H1 (cell line): ENCODE results near the gene HHAT. TPM values are rescaled to one million over a fixed set of nuclear protein-coding genes. Genes with fewer than 3 reads are reported as not detected.

ENCODE experiments used
- CTCF ChIA-PET: fragments of 300-600 bp; sonication (Branson Sonifier 250); formaldehyde crosslinking; loops from one replicate; lab custom pipeline; 2021; ENCODE audit not compliant: partially characterized antibody; lab: Charles Lee
- POLR2A ChIA-PET: fragments of 300-600 bp; sonication (Branson Sonifier 250); formaldehyde crosslinking; loops from one replicate; lab custom pipeline; 2021; ENCODE audit warnings: inconsistent platforms; ENCODE audit not compliant: partially characterized antibody; lab: Charles Lee
- DNase-seq, 2 experiments: peaks; one replicate each; pipeline versions ENCODE4 v3.0.0 to v3.0.0-alpha.2; 2010 to 2022; ENCODE audit warnings: low spot score in 2 of 2, low read depth in 1 of 2, mixed read lengths in 1 of 2
- FAIRE-seq: peaks from 2 replicates; lab custom pipeline; 2011; peaks lifted over from hg19 to GRCh38; lab: Jason Lieb, UNC
- H2AFZ ChIP-seq: 2 replicates; pipeline ENCODE4 v1.8.1; 2012; ENCODE audit warnings: low read length, inconsistent platforms
- H2AK5ac ChIP-seq: 2 replicates; pipeline ENCODE4 v1.6.1; 2013; ENCODE audit warnings: low read depth, low read length
- H2BK120ac ChIP-seq: replicated peaks from 2 replicates; pipeline ENCODE3; 2013; ENCODE audit warnings: low read depth, low read length, inconsistent platforms
- H2BK12ac ChIP-seq: 2 replicates; pipeline ENCODE4 v1.6.1; 2013; ENCODE audit warnings: low read depth, low read length
- H2BK15ac ChIP-seq: 2 replicates; pipeline ENCODE4 v1.6.1; 2013; ENCODE audit warnings: low read length
- H2BK20ac ChIP-seq: 2 replicates; pipeline ENCODE4 v1.6.1; 2013; ENCODE audit warnings: low read length
- H2BK5ac ChIP-seq: 2 replicates; pipeline ENCODE4 v1.6.1; 2013; ENCODE audit warnings: low read depth, low read length
- H3K14ac ChIP-seq: 2 replicates; pipeline ENCODE4 v1.6.1; 2013; ENCODE audit warnings: inconsistent platforms; ENCODE audit not compliant: insufficient read length
- H3K18ac ChIP-seq: 2 replicates; pipeline ENCODE4 v1.6.1; 2013; ENCODE audit warnings: low read length; ENCODE audit errors: extremely low read depth
- H3K23ac ChIP-seq: 2 replicates; pipeline ENCODE4 v1.6.1; 2013; ENCODE audit warnings: inconsistent platforms; ENCODE audit not compliant: insufficient read length
- H3K23me2 ChIP-seq: 2 replicates; pipeline ENCODE4 v1.6.1; 2013; ENCODE audit warnings: low read depth, low read length
- H3K27ac ChIP-seq: 2 replicates; pipeline ENCODE4 v1.6.1; 2011; ENCODE audit warnings: low read depth, low read length, inconsistent platforms
- H3K27me3 ChIP-seq, 4 experiments: replicated peaks in 1 of 4; 1 replicate in 1 of 4; 2 replicates in 3 of 4; pipeline versions ENCODE4 v1.6.1 to v1.8.1; 2011 to 2013; ENCODE audit warnings: low read length in 3 of 4, mild to moderate bottlenecking in 3 of 4, inconsistent platforms in 2 of 4, mixed read lengths in 2 of 4, moderate library complexity in 1 of 4; ENCODE audit not compliant: control insufficient read depth in 3 of 4, insufficient read depth in 3 of 4; ENCODE audit errors: extremely low read depth in 1 of 4
- H3K36me3 ChIP-seq, 4 experiments: 2 replicates each; pipeline versions ENCODE4 v1.6.1 to v1.8.1; 2011 to 2013; ENCODE audit warnings: mild to moderate bottlenecking in 4 of 4, low read length in 3 of 4, moderate library complexity in 2 of 4, control low read depth in 1 of 4, inconsistent platforms in 1 of 4; ENCODE audit not compliant: insufficient read depth in 4 of 4, control insufficient read depth in 2 of 4
- H3K4ac ChIP-seq: replicated peaks from 2 replicates; pipeline ENCODE3; 2013; ENCODE audit warnings: low read length, low read depth, mixed read lengths, inconsistent platforms; ENCODE audit not compliant: insufficient read length
- H3K4me1 ChIP-seq, 4 experiments: replicated peaks in 1 of 4; 1 replicate in 1 of 4; 2 replicates in 3 of 4; pipeline versions ENCODE4 v1.6.1 to v1.8.1; 2011 to 2013; ENCODE audit warnings: low read length in 3 of 4, inconsistent platforms in 2 of 4, mixed read lengths in 1 of 4; ENCODE audit not compliant: insufficient read depth in 4 of 4, control insufficient read depth in 3 of 4
- H3K4me2 ChIP-seq, 2 experiments: 2 replicates each; pipeline versions ENCODE4 v1.6.1 to v1.8.1; 2011 to 2013; ENCODE audit warnings: low read depth in 2 of 2, low read length in 2 of 2, control low read depth in 1 of 2, inconsistent platforms in 1 of 2, mild to moderate bottlenecking in 1 of 2; ENCODE audit not compliant: insufficient read depth in 1 of 2
- H3K4me3 ChIP-seq, 4 experiments: fragments of 200-600, 300-600 bp in 1 of 4; sonication (generic), shearing (Covaris generic), sonication (Bioruptor Twin) in 1 of 4; 2 replicates each; pipeline versions ENCODE4 v1.5.1 to v1.8.1; 2011 to 2016; ENCODE audit warnings: low read length in 4 of 4, low read depth in 3 of 4, control low read depth in 2 of 4, inconsistent platforms in 2 of 4, mild to moderate bottlenecking in 2 of 4, mixed read lengths in 1 of 4, moderate library complexity in 1 of 4; ENCODE audit not compliant: insufficient read depth in 2 of 4; ENCODE audit errors: extremely low read depth in 1 of 4
- H3K56ac ChIP-seq: replicated peaks from 2 replicates; pipeline ENCODE3; 2013; ENCODE audit warnings: low read depth, mild to moderate bottlenecking, mixed read lengths, low read length, inconsistent platforms; ENCODE audit not compliant: insufficient read length
- H3K79me1 ChIP-seq: 2 replicates; pipeline ENCODE4 v1.6.1; 2013; ENCODE audit warnings: low read depth, low read length, control low read depth
- H3K79me2 ChIP-seq, 2 experiments: 2 replicates each; pipeline versions ENCODE4 v1.6.1 to v1.8.1; 2012 to 2013; ENCODE audit warnings: low read length in 2 of 2, mild to moderate bottlenecking in 2 of 2, inconsistent platforms in 1 of 2; ENCODE audit not compliant: insufficient read depth in 2 of 2, control insufficient read depth in 1 of 2
- H3K9ac ChIP-seq, 4 experiments: replicated peaks in 1 of 4; 1 replicate in 1 of 4; 2 replicates in 3 of 4; pipeline versions ENCODE4 v1.6.1 to v1.8.1; 2011 to 2013; ENCODE audit warnings: low read depth in 3 of 4, low read length in 3 of 4, control low read depth in 2 of 4, mild to moderate bottlenecking in 2 of 4, moderate library complexity in 2 of 4, inconsistent platforms in 1 of 4; ENCODE audit errors: extremely low read depth in 1 of 4
- H3K9me3 ChIP-seq, 2 experiments: 2 replicates each; pipeline versions ENCODE4 v1.6.1 to v1.8.1; 2012 to 2013; ENCODE audit warnings: mild to moderate bottlenecking in 2 of 2, moderate library complexity in 2 of 2, control low read depth in 1 of 2, inconsistent platforms in 1 of 2, low read depth in 1 of 2, low read length in 1 of 2, mixed read lengths in 1 of 2; ENCODE audit not compliant: insufficient read depth in 2 of 2
- H4K20me1 ChIP-seq, 2 experiments: replicated peaks in 1 of 2; 2 replicates each; pipeline versions ENCODE3 to v1.8.1; 2011 to 2013; ENCODE audit warnings: inconsistent platforms in 2 of 2, low read length in 2 of 2, mild to moderate bottlenecking in 1 of 2; ENCODE audit not compliant: insufficient read depth in 2 of 2, control insufficient read depth in 1 of 2
- H4K5ac ChIP-seq: 2 replicates; pipeline ENCODE4 v1.6.1; 2013; ENCODE audit warnings: low read length, low read depth, mixed read lengths, inconsistent platforms; ENCODE audit not compliant: insufficient read length
- H4K8ac ChIP-seq: 2 replicates; pipeline ENCODE4 v1.8.0; 2013; ENCODE audit warnings: mild to moderate bottlenecking, moderate library complexity, low read length, inconsistent platforms; ENCODE audit not compliant: insufficient read depth; ENCODE audit errors: extremely low read depth
- H4K91ac ChIP-seq: replicated peaks from 2 replicates; pipeline ENCODE3; 2013; ENCODE audit warnings: low read length, mixed read lengths, inconsistent platforms; ENCODE audit not compliant: insufficient read length
- EGR1 ChIP-seq: IDR thresholded peaks from 2 replicates; pipeline ENCODE4 v1.6.1; 2011; ENCODE audit warnings: low read depth, low read length, borderline replicate concordance
- HDAC6 ChIP-seq: IDR thresholded peaks from one replicate; pipeline ENCODE4 v1.7.1; 2012; ENCODE audit warnings: low read depth, mild to moderate bottlenecking, inconsistent platforms, low read length, moderate library complexity
- MAX ChIP-seq: IDR thresholded peaks from 2 replicates; pipeline ENCODE4 v1.6.1; 2012; ENCODE audit warnings: inconsistent platforms
- POLR2A ChIP-seq, 2 experiments: IDR thresholded peaks; 1 replicate in 1 of 2; 2 replicates in 1 of 2; pipeline ENCODE4 v1.6.1; 2011; ENCODE audit warnings: low read depth in 2 of 2, low read length in 2 of 2, mild to moderate bottlenecking in 2 of 2; ENCODE audit errors: control extremely low read depth in 1 of 2
- RXRA ChIP-seq: IDR thresholded peaks from 2 replicates; pipeline ENCODE4 v1.6.1; 2011; ENCODE audit warnings: low read depth, mild to moderate bottlenecking, low read length, moderate library complexity; ENCODE audit not compliant: insufficient read depth
- SUZ12 ChIP-seq: fragments of 200-600 bp; sonication (generic); IDR thresholded peaks from 2 replicates; pipeline ENCODE4 v1.6.1; 2012; ENCODE audit warnings: mild to moderate bottlenecking, inconsistent platforms, low read length, moderate library complexity, mixed read lengths
- WGBS, 2 experiments: shearing (Covaris generic) in 1 of 2; methylation state at CpG; one replicate each; pipeline versions ENCODE4 v1.1.6 to v1.1.7; 2013 to 2015; ENCODE audit warnings: low lambda C conversion rate in 2 of 2, mixed read lengths in 2 of 2, inconsistent platforms in 1 of 2, low coverage in 1 of 2, missing lambda C conversion rate in 1 of 2; ENCODE audit not compliant: insufficient replicate concordance in 2 of 2, insufficient coverage in 1 of 2, insufficient read length in 1 of 2; ENCODE audit errors: extremely low coverage in 1 of 2, missing lambda C conversion rate in 1 of 2; 5-methylcytosine and 5-hydroxymethylcytosine counted together
- polyA plus RNA-seq, 7 experiments: library from polyadenylated mRNA; depleted of rRNA in 3 of 7; stranded (reverse) in 5 of 7; unstranded in 2 of 7; fragments of >200 nt in 5 of 7; fragments of 200-250 nt in 2 of 7; gene quantifications; 1 replicate in 5 of 7; 2 replicates in 1 of 7; 4 replicates in 1 of 7; pipeline versions ENCODE4 v1.2.1 to v1.2.3, GENCODE V29; 2011 to 2013; ENCODE audit warnings: missing spikeins in 2 of 7, mixed read lengths in 2 of 7
- total RNA-seq: library from RNA; stranded (reverse); fragmentation: NEBNext Ultra II Directional; extraction: Animal tissue kit (Norgen Biotek cat#: 25700); gene quantifications from 2 replicates; pipeline ENCODE4 v1.2.1, GENCODE V29; 2021

HHAT gene
- total and polyA plus RNA-seq, 2 of the 8 experiments (the other 6 are each of a cell fraction or from before 2014, with no cell fraction given) = 0.15 to 0.51 TPM

- H4K5ac ChIP-seq = no peak overlapping the region
- TF ChIP-seq SUZ12 (no peak), MAX (no peak), EGR1 (no peak), POLR2A (IDR thresholded peaks at IDR 0.05; ENCODE audit: control extremely low read depth in 1 of 2, low read depth in 2 of 2, low read length in 2 of 2) (no peak), HDAC6 (no peak), RXRA (no peak)
- no peak overlapping the region for H2BK20ac ChIP-seq
- no peak overlapping the region for H2BK15ac ChIP-seq
- H2AK5ac ChIP-seq = no peak overlapping the region
- H4K91ac ChIP-seq = no peak overlapping the region
- H3K23ac ChIP-seq = no peak overlapping the region
- POLR2A ChIA-PET = no interaction called here
- no peak overlapping the region for H2AFZ ChIP-seq
- H3K23me2 ChIP-seq = no peaks in the 10 kb centered on the region
- H3K4me2 ChIP-seq = no peak overlapping the region
- H3K9me3 ChIP-seq = no peaks in the 10 kb centered on the region
- FAIRE-seq (no peak), DNase-seq (no peak)
- H3K9ac ChIP-seq = no peak overlapping the region
- H4K20me1 ChIP-seq = no peaks in the 10 kb centered on the region
- no peaks in the 10 kb centered on the region for H3K79me1 ChIP-seq
- no peak overlapping the region for H3K4ac ChIP-seq
- H3K27me3 ChIP-seq = no peaks in the 10 kb centered on the region
- 71% methylated on average over 5 of the region's 5 CpGs; no CpG with 5 or more reads in 1 of the 2 experiments for WGBS, 2 experiments
- H3K4me3 ChIP-seq = no peak overlapping the region
- no peak overlapping the region for H4K8ac ChIP-seq
- H3K79me2 ChIP-seq = no peaks in the 10 kb centered on the region
- H3K36me3 ChIP-seq = no peaks in the 10 kb centered on the region
- no peak overlapping the region for H2BK5ac ChIP-seq
- H2BK120ac ChIP-seq = no peak overlapping the region
- no peak overlapping the region for H3K18ac ChIP-seq
- no peak overlapping the region for H3K56ac ChIP-seq
- no peak overlapping the region for H2BK12ac ChIP-seq
- H3K4me1 ChIP-seq = no peaks in the 10 kb centered on the region; a peak in 1 of 7 replicates
- no peak overlapping the region for H3K14ac ChIP-seq
- CTCF ChIA-PET = interaction anchor here (1.5 kb wide), 1 partner anchor 64 kb away, joined by 3 read pairs; no protein-coding TSS in a partner anchor
- H3K27ac ChIP-seq = no peak overlapping the region
Observed at GRCh38 chr1:210477328-210477924, 148.7 kb downstream of the HHAT start.
